HG03378 (cell line): ENCODE results near the gene SFSWAP.

Experiments used
- ATAC-seq: cut with Tn5 transposase; IDR thresholded peaks from one replicate; pipeline ENCODE4 v1.9.1; 2021; ENCODE audit warnings: mild to moderate bottlenecking, moderate library complexity; ENCODE audit not compliant: unreplicated experiment

Gene SFSWAP

DNA sequence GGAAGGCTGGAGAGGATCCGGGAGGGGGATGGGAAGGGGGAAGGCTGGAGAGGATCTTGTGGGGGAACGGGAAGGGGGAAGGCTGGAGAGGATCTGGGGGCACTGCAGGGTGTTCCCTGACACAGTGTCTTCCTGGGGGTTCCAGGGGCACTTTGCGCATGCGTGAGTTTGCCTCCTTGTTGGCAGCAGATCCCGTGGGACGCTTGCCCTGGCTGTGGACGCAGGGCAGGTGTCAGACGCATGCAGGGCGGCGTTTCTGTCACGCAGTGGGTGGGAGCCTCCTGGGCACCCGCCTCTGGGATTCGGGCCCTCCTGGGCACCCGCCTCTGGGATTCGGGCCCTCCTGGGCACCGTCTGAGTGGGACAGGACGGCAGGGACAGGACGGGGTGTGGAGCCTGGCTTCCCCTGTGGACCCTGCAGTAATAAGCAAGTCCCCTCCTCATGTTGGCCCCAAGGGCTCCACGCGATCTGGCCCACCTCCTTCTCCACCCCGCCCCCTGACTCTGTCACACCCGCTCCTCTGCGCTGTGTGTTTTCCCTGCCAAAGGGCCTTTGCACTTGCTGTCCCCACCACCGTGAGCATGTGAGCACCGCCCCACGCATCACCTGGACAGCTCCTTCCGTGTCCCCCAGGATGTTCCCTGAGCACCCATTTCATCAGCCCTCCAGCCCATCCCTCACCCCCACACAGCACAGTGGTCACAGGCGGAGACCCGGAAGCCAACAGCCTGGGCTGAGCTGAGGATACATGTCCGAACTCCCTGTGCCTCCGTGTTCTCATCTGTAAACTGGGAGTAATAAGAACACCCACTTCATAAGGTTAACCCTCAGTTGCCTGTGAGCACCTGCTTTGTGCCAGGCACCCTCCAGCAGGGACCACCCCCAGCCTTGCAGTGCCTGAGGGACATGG lies 121.7 kb downstream of the SFSWAP start:
- ATAC-seq: no peak

DNA sequence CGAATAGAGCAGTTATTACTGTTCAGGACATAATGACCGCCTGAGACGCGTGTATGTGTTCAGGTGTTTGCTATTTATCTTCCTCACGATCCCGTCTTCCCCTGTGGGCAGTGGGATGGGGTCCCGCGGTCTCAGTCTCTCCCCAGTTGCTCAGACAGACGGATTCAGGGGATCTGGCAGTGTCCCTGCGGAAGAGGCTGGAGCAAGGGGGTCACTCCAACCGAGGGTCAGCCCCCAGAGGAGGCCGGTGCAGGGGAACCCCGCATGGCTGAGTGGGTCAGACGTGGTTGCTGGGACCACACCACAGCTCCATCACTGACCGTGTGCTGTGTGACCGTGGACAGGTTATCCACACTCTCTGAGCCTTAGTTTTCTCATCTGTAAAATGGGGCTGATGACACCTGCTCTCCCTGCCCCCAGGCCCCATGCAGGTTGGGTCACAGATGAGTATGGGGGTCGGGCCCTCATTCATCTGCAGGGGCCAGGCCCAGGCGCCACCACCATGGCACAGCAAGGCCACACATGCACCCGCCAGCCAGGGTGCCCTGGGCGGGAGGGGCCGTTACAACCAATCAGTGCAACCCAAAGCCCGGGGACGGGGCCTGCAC lies 122.5 kb downstream of the SFSWAP start:
- no peak for ATAC-seq

DNA sequence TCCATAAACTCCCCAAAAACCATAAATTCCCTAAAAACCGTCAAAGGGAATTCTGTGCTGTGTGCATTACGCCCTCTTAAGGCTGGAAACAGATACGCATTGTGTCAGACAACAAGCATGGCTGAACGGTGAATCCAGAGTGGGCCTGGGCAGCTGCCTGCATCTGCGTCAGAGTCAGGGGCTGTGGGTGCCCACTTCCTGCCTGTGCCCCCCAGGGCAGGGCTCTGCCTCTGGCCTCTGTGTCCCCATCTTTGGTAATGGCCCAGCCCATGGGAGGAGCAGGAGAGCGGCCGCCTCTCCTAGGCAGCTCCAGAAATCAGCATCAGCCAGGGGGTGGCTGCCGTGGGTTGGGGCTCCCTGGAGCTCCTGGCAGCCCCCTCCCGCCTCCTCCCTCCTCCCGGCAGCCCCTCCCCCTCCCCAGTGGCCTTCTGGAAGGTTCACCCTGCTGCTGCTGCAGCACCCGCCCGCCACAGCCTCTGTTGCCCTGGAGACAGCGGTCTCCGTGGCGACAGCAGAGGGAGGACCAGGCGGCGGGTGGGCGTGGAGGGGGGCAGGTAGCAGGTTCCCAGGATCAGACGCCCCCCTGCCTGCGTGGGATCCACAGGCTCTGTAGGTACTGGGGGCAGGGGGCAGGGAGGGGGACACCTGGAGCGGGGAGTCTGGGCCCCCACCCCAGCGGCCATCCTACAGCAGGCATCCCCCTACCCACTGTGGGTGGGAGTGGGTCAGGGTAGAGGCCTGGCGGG lies 123.2 kb downstream of the SFSWAP start:
- ATAC-seq: no peak

DNA sequence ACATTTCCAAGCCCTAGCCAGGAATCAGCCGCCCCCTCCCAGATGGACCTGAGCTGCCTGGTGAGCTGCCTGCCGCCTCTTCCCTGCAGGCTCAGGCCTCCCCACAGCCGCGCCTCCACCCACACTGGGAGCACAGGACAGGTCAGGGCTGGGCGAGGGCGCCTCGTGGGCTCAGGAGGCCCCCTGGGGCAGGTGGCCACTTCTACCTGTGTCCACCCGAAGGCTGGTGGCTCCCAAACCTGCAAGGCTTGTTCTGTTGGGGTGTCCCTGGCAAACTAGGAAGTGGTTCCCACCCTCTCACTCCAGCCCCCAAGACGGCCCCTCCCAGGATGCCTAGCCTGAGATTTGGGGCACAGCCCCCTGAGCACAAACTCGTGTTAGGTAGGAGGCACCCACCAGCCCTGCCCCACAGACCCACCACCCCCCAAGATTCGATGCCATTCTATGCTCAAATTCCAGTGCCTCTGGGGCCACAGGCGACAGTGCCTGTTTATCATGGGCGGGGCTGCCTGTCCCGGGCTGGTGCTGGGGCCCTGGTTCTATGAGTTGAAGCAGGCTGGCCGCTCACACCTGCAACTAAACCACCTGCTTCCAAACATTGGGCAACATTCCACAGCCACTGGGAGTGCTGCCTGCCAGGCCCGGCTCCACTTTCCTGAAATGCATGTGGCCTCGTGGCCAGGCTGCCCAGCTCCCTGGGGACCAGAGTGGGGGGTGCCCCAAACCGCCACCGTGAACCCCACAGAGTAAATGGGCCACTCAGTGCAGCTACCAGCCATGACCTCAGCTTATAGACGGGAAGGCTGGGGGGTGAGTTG lies 124.1 kb downstream of the SFSWAP start:
- ATAC-seq: no peak

DNA sequence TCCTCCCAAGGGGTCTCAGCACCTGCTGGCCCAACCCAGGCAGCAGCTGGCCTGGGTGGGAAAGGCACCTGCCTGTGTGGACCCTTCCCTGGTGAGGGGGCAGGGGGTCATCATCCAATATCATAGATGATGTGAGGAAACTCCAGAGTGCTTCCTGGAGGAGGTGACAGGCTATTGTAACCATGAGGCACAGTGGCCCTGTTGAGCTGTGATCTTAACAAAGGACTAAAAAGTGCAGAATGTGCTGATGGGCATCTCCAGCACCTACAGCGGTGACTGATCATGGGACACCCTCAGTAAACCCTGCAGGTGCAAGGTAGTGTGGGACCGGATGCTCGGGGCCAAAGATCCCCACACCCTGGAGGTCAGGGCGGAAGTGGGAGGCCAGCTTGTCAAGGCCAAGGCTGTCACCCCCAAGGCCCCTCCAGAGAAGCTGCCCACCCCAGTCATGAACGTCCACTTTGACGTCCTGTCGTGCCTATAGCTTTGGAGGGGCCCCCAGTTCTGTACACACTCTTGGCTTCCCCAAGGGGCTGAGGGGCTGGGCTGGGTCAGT lies 124.8 kb downstream of the SFSWAP start:
- no peak for ATAC-seq

DNA sequence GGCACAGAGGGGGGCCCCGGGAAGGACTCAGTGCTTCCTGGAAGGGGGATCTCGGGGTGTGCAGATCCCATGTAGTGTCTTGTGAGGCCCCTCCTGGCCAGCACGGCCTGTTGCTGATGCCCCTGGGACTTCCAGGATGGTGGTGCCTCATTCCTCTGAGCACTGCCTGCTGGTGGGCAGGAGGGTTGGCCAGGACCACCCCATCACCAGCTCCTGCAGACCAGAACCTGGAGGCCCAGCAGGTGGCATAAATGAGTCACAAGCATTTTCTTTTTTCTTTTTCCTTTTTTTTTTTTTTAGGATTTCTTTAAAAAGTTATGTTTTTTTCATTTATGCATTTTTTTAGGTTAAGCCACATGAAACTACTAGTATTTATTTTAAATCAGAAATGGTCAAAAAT lies 125.3 kb downstream of the SFSWAP start:
- ATAC-seq: no peak

DNA sequence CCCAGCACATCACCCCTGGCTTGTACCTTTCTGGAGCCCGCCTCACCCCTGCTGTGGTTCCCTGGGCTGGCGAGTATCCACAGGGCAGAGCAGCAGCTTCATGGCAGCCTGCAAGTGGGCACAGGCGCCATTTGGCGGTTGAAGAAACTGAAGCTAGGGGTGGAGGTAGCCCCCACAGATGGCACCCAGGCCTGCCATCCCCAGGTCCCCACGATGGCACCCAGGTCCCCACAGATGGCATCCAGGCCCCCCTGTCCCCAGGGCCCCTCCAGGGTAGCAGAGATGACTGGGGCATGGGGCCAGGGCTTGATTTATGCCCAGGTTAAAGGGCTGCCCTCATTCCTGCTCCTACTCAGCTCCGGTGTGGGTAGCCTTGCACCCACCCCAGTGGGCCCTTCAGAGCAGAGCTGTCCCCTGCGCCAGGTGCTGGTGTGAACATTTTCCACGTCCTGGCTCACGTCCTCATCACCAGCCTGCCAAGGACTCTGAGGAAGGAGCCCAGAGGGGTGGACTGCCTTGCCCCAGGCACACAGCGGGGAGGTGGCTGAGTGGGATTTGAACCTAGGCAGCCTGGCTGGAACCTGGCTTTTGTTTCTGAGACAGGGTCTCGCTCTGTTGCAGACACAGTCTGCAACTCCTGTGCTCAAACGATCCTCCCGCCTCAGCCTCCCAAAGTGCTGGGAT lies 126.0 kb downstream of the SFSWAP start:
- ATAC-seq: no peak

DNA sequence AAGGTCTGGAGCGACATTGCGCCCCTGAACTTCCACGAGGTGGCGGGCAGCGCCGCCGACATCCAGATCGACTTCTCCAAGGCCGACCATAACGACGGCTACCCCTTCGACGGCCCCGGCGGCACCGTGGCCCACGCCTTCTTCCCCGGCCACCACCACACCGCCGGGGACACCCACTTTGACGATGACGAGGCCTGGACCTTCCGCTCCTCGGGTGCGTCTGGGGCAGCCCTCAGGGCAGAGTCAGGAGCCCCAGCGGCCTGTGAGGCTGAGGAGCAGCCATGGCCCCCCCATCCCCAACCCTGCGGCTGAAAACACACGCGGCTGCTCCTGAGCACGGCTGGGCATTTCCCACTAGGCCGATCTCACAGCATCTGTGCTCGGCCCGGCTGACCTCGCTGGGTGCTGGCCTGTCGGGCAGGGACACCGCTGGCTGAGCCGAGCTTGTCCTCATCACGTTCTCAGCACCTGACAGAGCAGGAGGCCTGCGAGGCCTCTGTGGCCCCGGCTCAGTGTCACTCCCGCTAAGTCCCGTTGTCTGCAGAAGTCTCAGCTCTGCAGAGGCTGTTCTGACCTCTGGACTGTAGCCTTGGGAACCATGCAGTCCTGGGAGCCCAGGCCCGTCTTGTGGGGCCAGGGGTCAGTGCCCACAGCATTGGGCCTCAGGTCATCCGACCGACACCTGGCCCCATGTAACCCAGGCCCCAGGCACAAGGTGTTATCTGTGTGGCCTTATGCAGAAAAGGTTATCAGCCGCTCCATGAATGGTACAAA lies 129.9 kb downstream of the SFSWAP start:
- ATAC-seq: no peak

DNA sequence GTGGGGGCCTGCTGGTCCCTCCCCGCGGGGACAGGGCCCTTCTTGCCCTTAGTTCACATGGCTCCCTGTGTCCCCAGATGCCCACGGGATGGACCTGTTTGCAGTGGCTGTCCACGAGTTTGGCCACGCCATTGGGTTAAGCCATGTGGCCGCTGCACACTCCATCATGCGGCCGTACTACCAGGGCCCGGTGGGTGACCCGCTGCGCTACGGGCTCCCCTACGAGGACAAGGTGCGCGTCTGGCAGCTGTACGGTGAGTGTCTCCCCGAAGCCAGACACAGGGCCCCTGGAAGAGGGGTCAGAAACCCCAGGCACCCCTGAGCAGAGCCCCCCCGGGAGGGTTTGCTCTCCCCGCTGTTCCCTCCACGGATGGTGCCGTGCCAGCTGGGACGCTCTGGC lies 130.7 kb downstream of the SFSWAP start:
- ATAC-seq: no peak

DNA sequence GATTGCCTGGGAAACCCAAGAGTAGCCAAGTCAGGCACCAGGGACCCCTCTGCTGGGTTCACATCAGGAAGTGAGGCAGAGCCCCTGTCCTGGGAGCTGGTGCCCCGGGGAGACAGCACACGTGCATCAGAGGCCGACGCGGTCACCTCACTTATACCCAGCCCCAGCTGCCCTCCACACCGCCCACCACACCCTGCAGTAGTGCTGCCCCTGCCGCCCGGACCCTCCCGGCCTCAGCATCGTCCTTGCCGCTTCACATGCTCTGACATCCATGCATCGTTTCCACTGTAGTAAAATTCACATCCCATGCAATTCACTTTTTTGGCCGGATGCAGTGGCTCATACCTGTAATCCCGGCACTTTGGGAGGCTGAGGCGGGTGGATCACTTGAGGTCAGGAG lies 131.3 kb downstream of the SFSWAP start:
- no peak for ATAC-seq

DNA sequence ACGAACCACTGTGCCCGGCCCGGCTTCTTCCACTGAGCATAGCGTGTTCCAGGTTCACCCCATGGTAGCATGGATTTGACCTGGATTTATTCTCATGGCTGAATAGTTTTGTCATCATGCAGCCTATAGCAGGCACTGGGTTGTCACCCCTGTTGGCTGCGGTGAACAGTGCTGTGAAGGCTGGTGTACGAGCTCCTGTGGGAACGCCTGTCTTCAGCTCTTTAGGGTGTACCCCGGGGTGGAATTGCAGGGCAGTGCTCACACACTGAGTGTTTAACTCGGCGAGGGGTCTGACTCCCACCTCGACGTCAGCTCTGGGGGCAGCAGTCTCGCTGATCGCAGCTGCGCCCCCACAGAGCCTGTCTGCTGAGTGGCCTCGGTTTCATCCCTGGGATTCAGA lies 132.6 kb downstream of the SFSWAP start:
- no peak for ATAC-seq

DNA sequence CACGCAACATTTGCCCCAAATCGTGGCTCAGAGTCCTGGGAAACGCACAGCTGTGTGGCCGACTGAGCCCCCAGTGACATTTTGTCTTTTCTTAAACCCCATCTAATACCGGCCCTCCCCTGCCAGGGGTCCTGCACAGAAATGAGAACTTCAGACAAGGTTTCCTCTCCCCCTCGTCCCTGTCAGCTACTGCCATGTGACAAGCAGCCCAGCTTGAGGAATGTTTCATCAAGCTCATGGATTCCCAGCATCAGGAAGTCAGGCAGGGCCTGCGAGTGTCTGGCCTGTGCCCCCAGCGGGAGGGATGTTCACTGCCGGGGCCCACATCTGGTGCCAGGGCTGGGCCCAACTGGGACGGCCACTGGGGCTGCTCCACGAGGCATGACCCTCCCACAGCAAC lies 133.2 kb downstream of the SFSWAP start:
- no peak for ATAC-seq

DNA sequence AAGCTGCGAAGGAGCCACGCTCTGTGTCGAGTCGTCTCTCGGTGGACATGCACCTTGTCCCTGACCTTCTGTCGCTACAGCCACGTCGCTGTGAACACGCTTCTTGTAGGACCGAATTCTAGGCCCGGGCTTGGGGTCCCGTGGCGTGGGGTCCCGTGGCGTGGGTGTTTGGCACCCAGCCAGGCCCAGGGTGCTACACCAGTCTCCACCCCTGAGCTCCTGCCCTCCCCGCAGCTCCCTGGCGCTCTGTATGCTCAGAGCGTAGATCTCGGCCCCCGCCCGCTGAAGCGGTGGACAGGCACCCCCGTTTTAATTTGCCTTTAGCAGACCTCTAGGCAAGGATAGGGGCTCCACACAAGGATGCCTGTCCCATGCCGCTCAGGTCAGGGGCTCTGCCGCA lies 133.8 kb downstream of the SFSWAP start:
- no peak for ATAC-seq

DNA sequence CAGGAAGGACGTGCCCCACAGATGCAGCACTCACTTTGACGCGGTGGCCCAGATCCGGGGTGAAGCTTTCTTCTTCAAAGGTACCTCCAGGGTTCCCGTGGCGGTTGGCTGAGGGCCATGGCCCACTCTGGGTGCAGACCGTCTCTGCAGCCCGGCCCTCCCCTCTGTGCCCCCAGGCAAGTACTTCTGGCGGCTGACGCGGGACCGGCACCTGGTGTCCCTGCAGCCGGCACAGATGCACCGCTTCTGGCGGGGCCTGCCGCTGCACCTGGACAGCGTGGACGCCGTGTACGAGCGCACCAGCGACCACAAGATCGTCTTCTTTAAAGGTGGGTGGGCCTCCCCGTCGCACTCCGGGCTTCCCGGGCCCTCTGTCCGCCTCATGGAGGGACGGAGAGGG lies 134.2 kb downstream of the SFSWAP start:
- no peak for ATAC-seq

DNA sequence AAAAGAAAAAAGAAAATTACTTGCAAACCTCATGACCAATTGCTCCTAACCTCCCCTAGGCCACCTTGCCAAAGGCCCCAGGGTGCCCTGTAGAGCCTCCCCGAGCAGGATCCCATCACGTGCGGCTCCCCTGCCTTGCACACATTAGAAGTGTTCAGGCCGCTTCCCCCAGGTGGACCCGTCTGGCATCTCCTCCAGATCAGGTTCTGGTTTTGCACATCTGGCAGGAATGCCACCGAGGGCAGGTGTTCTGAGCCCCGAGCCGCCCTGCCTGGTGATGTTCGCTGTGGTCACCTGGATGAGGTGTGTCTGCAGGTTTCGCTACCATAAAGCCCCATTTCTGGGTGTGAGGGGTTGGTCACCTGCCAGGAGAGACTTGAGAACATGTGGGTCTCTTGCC lies 136.6 kb downstream of the SFSWAP start:
- no peak for ATAC-seq

DNA sequence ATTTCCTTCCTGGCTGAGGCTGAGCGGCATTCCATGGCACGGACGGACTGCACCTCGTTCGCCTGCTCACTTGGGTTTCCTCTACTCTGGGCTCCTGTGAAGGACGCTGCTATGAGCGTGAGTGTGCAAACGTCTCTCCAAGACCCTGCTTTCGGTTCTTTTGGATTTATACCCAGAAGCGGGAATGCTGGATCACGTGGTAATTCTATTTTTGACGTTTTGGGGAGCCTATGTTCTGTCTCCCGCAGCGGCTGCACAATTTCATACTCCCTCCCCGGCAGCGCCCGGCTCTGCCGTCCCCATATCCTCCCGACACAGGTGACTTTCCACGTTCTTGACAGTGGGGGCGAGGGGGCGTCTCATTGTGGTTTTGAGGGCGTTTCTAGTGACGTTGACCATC lies 137.9 kb downstream of the SFSWAP start:
- no peak for ATAC-seq
